NCI-H2196 (cell line): Measurements from ENCODE around the gene DUSP2.
"Not testable (repeated sequence)": the region's sequence is repeated elsewhere in the genome, so short reads cannot be mapped to it uniquely, and the experiment has no call there.

Experiments used
- DNase-seq: peaks from one replicate; lab custom pipeline; 2025; ENCODE audit not compliant: unreplicated experiment; lab: John Stamatoyannopoulos, UW

DUSP2 gene

GRCh38 chr2:96163768-96164429, 18.7 kb upstream of the DUSP2 start:
- DNase-seq, result no peak

- DNase-seq, result no peak
Measured at GRCh38 chr2:96163415-96163767, 18.2 kb upstream of the DUSP2 start.

- no peak for DNase-seq
Measured at GRCh38 chr2:96161898-96162297, 16.7 kb upstream of the DUSP2 start.

GRCh38 chr2:96160366-96160765, 15.1 kb upstream of the DUSP2 start:
- DNase-seq, result not testable (repeated sequence)

GRCh38 chr2:96159084-96159830, 14.0 kb upstream of the DUSP2 start:
- no peak for DNase-seq

GRCh38 chr2:96158554-96158940, 13.3 kb upstream of the DUSP2 start:
- DNase-seq, result no peak

GRCh38 chr2:96157649-96158553, 12.7 kb upstream of the DUSP2 start:
- no peak for DNase-seq

- no peak for DNase-seq
Measured at GRCh38 chr2:96156926-96157648, 11.8 kb upstream of the DUSP2 start.

- DNase-seq, result no peak
Measured at GRCh38 chr2:96156011-96156820, 11.0 kb upstream of the DUSP2 start.

- no peak for DNase-seq
Measured at GRCh38 chr2:96154506-96155380, 9.5 kb upstream of the DUSP2 start.

- no peak for DNase-seq
Measured at GRCh38 chr2:96153991-96154431, 8.8 kb upstream of the DUSP2 start.

GRCh38 chr2:96153291-96153713, 8.1 kb upstream of the DUSP2 start:
- DNase-seq, result no peak

- peak; percentile 17 for DNase-seq
Measured at GRCh38 chr2:96152304-96153161, 7.3 kb upstream of the DUSP2 start.

GRCh38 chr2:96151595-96152303, 6.5 kb upstream of the DUSP2 start:
- DNase-seq, result no peak

- DNase-seq, result no peak
Measured at GRCh38 chr2:96150791-96151594, 5.8 kb upstream of the DUSP2 start.

- no peak for DNase-seq
Measured at GRCh38 chr2:96150007-96150640, 4.9 kb upstream of the DUSP2 start.
